ENCODE results near the gene GRM4.

Gene GRM4

GRCh38 chr6:34082864-34083626 is 62.8 kb downstream of the GRM4 start:
- H3K36me3 ChIP-seq (ENCODE audit: insufficient read depth, low read length): no peaks in the 10 kb centered on the region
- no peak overlapping the region for H3K9ac ChIP-seq (ENCODE audit: low read length)
- no peak overlapping the region for H3K4me3 ChIP-seq (ENCODE audit: low read depth, low read length, poor library complexity, severe bottlenecking)
- H2AFZ ChIP-seq (ENCODE audit: low read length): no peak overlapping the region
- H3K79me2 ChIP-seq (ENCODE audit: insufficient read depth, low read length): no peaks in the 10 kb centered on the region
- no peak for TF ChIP-seq EZH2 (IDR thresholded peaks at IDR 0.05; ENCODE audit: borderline replicate concordance, low read length)
- H3K9me2 ChIP-seq (ENCODE audit: low read depth, low read length): no peaks in the 10 kb centered on the region
- H3K4me1 ChIP-seq (ENCODE audit: insufficient read depth, low read length, severe bottlenecking): no peaks in the 10 kb centered on the region
- no peaks in the 10 kb centered on the region for H3F3A ChIP-seq (ENCODE audit: insufficient read depth, low read length)
- no peaks in the 10 kb centered on the region for H4K20me1 ChIP-seq (ENCODE audit: insufficient read depth, low read length)
- no peak overlapping the region for H3K27ac ChIP-seq (ENCODE audit: low read depth, low read length, poor library complexity, severe bottlenecking)
- 0 out of 2 replicates have a peak, but pooled peaks cover 10% of the 10 kb centered on the region for H3K27me3 ChIP-seq (ENCODE audit: insufficient read depth, low read length)
- no peak overlapping the region for H3K4me2 ChIP-seq (ENCODE audit: low read length)
- H3K9me3 ChIP-seq (ENCODE audit: low read length): no peaks in the 10 kb centered on the region

GRCh38 chr6:34082348-34082747 is 63.5 kb downstream of the GRM4 start:
- 0 out of 2 replicates have a peak, but pooled peaks cover 10% of the 10 kb centered on the region for H3K27me3 ChIP-seq (ENCODE audit: insufficient read depth, low read length)
- no peaks in the 10 kb centered on the region for H3K9me2 ChIP-seq (ENCODE audit: low read depth, low read length)
- no peak overlapping the region for H3K27ac ChIP-seq (ENCODE audit: low read depth, low read length, poor library complexity, severe bottlenecking)
- no peak overlapping the region for H3K4me2 ChIP-seq (ENCODE audit: low read length)
- H3K9me3 ChIP-seq (ENCODE audit: low read length): no peaks in the 10 kb centered on the region
- no peaks in the 10 kb centered on the region for H3K79me2 ChIP-seq (ENCODE audit: insufficient read depth, low read length)
- H3K36me3 ChIP-seq (ENCODE audit: insufficient read depth, low read length): no peaks in the 10 kb centered on the region
- H2AFZ ChIP-seq (ENCODE audit: low read length): no peak overlapping the region
- H3K9ac ChIP-seq (ENCODE audit: low read length): no peak overlapping the region
- no peaks in the 10 kb centered on the region for H3F3A ChIP-seq (ENCODE audit: insufficient read depth, low read length)
- no peak overlapping the region for H3K4me3 ChIP-seq (ENCODE audit: low read depth, low read length, poor library complexity, severe bottlenecking)
- H3K4me1 ChIP-seq (ENCODE audit: insufficient read depth, low read length, severe bottlenecking): no peaks in the 10 kb centered on the region
- TF ChIP-seq EZH2 (IDR thresholded peaks at IDR 0.05; ENCODE audit: borderline replicate concordance, low read length) (no peak), CTCF (IDR thresholded peaks at IDR 0.05; ENCODE audit: low read length) (no peak)
- H4K20me1 ChIP-seq (ENCODE audit: insufficient read depth, low read length): no peaks in the 10 kb centered on the region

- H3K27me3 ChIP-seq (ENCODE audit: insufficient read depth, low read length): 0 out of 2 replicates have a peak, but pooled peaks cover 4% of the 10 kb centered on the region
- no peaks in the 10 kb centered on the region for H3K9me3 ChIP-seq (ENCODE audit: low read length)
- H3K9ac ChIP-seq (ENCODE audit: low read length): no peak overlapping the region
- no peak for TF ChIP-seq EZH2 (IDR thresholded peaks at IDR 0.05; ENCODE audit: borderline replicate concordance, low read length)
- TF ChIP-seq CTCF (IDR thresholded peaks at IDR 0.05; ENCODE audit: low read length): no peak
- H3K79me2 ChIP-seq (ENCODE audit: insufficient read depth, low read length): no peaks in the 10 kb centered on the region
- no peak overlapping the region for H2AFZ ChIP-seq (ENCODE audit: low read length)
- H3K4me2 ChIP-seq (ENCODE audit: low read length): no peak overlapping the region
- no peaks in the 10 kb centered on the region for H3K4me1 ChIP-seq (ENCODE audit: insufficient read depth, low read length, severe bottlenecking)
- no peak overlapping the region for H3K27ac ChIP-seq (ENCODE audit: low read depth, low read length, poor library complexity, severe bottlenecking)
- H3K36me3 ChIP-seq (ENCODE audit: insufficient read depth, low read length): no peaks in the 10 kb centered on the region
- H3K4me3 ChIP-seq (ENCODE audit: low read depth, low read length, poor library complexity, severe bottlenecking): no peak overlapping the region
- H3F3A ChIP-seq (ENCODE audit: insufficient read depth, low read length): no peaks in the 10 kb centered on the region
- no peaks in the 10 kb centered on the region for H4K20me1 ChIP-seq (ENCODE audit: insufficient read depth, low read length)
- H3K9me2 ChIP-seq (ENCODE audit: low read depth, low read length): no peaks in the 10 kb centered on the region
Observed at GRCh38 chr6:34080357-34080756, 65.5 kb downstream of the GRM4 start.

- H3K27me3 ChIP-seq (ENCODE audit: insufficient read depth, low read length): 0 out of 2 replicates have a peak, but pooled peaks cover 4% of the 10 kb centered on the region
- H2AFZ ChIP-seq (ENCODE audit: low read length): no peak overlapping the region
- H3K79me2 ChIP-seq (ENCODE audit: insufficient read depth, low read length): no peaks in the 10 kb centered on the region
- TF ChIP-seq CTCF (IDR thresholded peaks at IDR 0.05; ENCODE audit: low read length) (no peak), EZH2 (IDR thresholded peaks at IDR 0.05; ENCODE audit: borderline replicate concordance, low read length) (no peak)
- H4K20me1 ChIP-seq (ENCODE audit: insufficient read depth, low read length): no peaks in the 10 kb centered on the region
- no peaks in the 10 kb centered on the region for H3F3A ChIP-seq (ENCODE audit: insufficient read depth, low read length)
- H3K4me1 ChIP-seq (ENCODE audit: insufficient read depth, low read length, severe bottlenecking): no peaks in the 10 kb centered on the region
- no peaks in the 10 kb centered on the region for H3K9me3 ChIP-seq (ENCODE audit: low read length)
- no peaks in the 10 kb centered on the region for H3K9me2 ChIP-seq (ENCODE audit: low read depth, low read length)
- H3K4me3 ChIP-seq (ENCODE audit: low read depth, low read length, poor library complexity, severe bottlenecking): no peak overlapping the region
- H3K36me3 ChIP-seq (ENCODE audit: insufficient read depth, low read length): no peaks in the 10 kb centered on the region
- H3K27ac ChIP-seq (ENCODE audit: low read depth, low read length, poor library complexity, severe bottlenecking): no peak overlapping the region
- no peak overlapping the region for H3K4me2 ChIP-seq (ENCODE audit: low read length)
- no peak overlapping the region for H3K9ac ChIP-seq (ENCODE audit: low read length)
Observed at GRCh38 chr6:34079899-34080298, 66.0 kb downstream of the GRM4 start.

Measured in OCI-LY1 (cell line).